ENCODE data around the gene CHAD. TPM values are rescaled to one million over a fixed set of nuclear protein-coding genes. Genes with fewer than 3 reads are reported as not detected.

The CHAD gene
- total RNA-seq, 1 donor from 2014 or later, result 0.27 TPM

DNA sequence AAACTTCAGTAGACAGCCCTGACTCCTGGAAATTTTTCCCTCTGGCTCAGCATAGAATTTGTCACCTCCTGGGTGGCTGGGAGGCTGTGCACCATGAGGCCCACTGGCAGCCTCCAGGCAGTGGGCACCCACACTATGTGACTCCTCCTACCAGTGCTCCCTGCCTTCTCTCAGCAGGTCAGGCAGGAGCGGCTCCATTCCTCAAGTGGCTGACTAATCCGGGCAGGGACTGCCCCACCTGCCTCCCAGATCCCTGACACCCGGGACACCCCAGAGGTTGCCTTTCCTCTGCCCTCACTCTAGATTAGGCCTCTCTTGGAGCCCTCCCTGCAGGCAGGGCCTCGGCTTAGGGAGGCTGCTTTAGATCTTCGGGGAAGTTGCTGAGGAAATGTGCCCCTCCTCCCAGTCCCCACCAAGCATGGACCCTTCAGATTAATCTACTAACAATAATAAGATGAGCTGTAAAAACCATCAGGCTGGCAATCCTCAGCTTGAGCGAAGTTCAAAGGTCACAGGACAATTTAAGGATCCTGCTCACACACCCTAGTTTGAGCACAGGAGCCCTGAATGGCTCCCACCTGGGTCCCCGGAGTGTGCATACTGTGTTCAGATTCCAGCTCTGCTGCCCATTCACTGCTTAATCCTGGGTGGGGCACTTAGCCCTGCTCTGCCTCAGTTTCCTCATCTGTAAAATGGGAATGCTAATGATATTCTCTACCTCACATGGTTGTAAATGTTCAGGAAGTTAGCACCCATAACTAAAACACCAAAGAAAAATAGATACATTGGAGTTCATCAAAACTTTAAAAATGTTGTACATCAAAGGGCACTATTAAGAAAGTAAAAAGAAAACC lies 29.6 kb upstream of the CHAD start:
- intact Hi-C loops (cut with DNase I), result no loop called here
- no peak for ATAC-seq (ENCODE audit: poor library complexity)
- no peak for DNase-seq

DNA sequence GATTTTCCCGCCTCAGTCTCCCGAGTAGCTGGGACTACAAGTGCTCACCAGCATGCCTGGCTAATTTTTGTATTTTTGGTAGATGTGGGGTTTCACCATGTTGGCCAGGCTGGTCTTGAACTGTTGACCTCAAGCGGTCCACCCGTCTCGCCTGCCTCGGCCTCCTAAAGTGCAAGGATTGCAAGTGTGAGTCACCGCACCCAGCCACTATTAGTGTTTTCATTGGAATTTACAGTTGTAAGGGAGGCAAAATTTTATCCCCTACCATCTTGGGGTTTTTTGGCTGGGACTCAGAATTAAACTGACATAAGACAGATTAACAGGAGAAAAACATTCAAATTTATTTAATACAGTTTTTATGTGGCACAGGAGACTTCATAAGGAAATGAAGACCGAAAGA lies 27.2 kb upstream of the CHAD start:
- no peak for ATAC-seq (ENCODE audit: poor library complexity)
- intact Hi-C loops (cut with DNase I), result no loop called here

DNA sequence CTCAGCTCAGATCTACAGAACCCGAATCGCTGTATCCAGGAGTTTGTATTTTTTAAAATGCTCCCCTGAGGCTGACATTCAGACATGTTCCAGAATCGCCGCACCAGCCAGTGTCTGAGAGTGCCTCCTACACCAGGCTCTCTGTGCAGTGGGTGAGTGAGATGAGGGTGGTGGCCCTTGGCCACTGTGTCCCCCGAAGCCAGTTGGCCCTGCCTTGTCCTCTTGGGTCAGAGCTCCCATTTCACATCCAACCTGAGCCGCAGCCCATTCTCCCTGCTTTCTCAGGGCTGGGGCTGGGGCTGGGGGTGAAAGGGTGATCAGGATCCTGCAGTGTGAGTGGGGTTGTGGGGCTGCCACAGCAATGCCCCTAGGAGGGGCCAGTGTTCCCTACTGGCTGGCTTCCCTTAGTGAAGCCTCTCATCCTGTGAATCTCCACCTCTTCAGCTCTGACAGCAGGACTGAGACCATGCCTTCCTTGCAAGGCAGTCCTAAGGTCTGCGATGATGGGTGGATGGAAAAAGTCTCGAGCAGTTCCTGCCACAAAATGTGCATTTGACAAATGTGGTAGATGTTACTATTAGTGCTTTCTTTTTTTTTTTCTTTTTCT lies 26.6 kb upstream of the CHAD start:
- ATAC-seq (ENCODE audit: poor library complexity) (no peak), DNase-seq (no peak)
- intact Hi-C loops (cut with DNase I), result no loop called here

More for the DNA sequence above, 27.2 kb upstream of the CHAD start:
- no peak for DNase-seq

DNA sequence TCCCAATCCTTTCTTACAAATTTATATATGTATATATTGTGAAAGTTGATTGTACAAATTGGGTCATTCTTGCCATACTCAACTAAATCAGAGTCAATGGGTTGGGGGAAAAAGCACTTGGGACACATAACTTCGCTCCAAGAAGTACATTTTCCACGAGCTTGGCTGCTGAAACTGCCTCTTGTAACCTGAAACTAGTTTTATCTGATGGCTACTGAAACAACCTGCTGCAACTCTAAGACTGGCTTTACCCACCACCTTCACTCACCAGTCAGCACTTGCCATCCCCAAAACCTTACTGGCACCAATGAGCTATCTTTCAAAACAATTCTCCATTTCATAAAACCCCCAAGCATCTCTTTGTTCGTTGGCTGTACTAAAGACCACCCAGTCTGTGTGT lies 25.1 kb upstream of the CHAD start:
- intact Hi-C loops (cut with DNase I), result no loop called here
- DNase-seq, result no peak
- no peak for ATAC-seq (ENCODE audit: poor library complexity)

- DNase-seq, result no peak
- no peak for ATAC-seq (ENCODE audit: poor library complexity)
- intact Hi-C loops (cut with DNase I), result no loop called here
Measured at GRCh38 chr17:50492214-50492613, 23.5 kb upstream of the CHAD start.

DNA sequence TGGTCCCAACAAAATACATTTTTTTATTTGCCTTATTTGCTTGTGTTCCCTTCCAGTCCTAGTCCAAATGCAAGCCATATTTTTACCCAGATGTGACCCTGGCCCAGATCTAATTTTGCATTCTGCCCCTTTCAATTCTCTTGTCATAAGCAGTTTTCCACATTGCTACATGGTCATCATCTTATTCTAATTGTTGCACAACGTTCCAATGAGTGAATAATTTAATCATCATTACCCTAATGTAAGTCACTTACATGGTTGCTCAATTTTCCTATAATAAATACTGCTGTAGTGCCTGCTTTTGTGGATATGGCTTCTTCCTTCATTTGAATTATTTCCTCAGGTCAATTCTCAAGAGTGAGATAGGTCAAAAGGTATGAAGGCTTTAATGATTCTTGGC lies 22.8 kb upstream of the CHAD start:
- no peak for ATAC-seq (ENCODE audit: poor library complexity)
- intact Hi-C loops (cut with DNase I), result no loop called here

DNA sequence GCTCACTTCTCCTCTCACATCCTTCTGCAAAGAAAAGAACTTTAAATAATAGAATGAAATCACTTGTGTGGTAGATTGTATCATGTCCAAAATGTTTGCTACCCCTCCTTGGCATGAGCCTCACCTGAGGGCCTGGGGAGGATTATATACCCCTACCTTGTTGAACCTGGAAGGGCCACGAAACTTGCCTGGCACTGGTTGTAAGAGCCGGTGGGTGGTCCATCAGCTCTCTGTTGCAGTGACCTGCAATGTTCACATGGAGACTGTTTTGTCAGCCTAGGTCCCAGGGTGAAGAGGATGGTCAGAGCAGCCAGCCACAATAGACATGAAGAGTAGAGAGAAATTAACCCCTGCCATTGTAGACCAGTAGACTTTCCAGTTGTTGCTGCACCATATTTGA lies 20.2 kb upstream of the CHAD start:
- ATAC-seq (ENCODE audit: poor library complexity), result no peak
- no peak for DNase-seq

More for the DNA sequence above, 22.8 kb upstream of the CHAD start:
- DNase-seq, result no peak

GRCh38 chr17:50487213-50488096 lies 18.8 kb upstream of the CHAD start:
- no peak for DNase-seq
- no peak for ATAC-seq (ENCODE audit: poor library complexity)
- intact Hi-C loops (cut with DNase I), result no loop called here

More for the DNA sequence above, 20.2 kb upstream of the CHAD start:
- intact Hi-C loops (cut with DNase I), result no loop called here

- DNase-seq (no peak), ATAC-seq (ENCODE audit: poor library complexity) (no peak)
- intact Hi-C loops (cut with DNase I), result loop anchor here (5.0 kb wide), 2 partner anchors 63 to 138 kb away; partner anchors contain the start of gene SPATA20
Measured at GRCh38 chr17:50484386-50485155, 15.9 kb upstream of the CHAD start.

GRCh38 chr17:50483266-50483665 lies 14.6 kb upstream of the CHAD start:
- ATAC-seq (ENCODE audit: poor library complexity) (no peak), DNase-seq (no peak)
- intact Hi-C loops (cut with DNase I), result loop anchor here (5.0 kb wide), 2 partner anchors 64 to 139 kb away; partner anchors contain the start of gene SPATA20

DNA sequence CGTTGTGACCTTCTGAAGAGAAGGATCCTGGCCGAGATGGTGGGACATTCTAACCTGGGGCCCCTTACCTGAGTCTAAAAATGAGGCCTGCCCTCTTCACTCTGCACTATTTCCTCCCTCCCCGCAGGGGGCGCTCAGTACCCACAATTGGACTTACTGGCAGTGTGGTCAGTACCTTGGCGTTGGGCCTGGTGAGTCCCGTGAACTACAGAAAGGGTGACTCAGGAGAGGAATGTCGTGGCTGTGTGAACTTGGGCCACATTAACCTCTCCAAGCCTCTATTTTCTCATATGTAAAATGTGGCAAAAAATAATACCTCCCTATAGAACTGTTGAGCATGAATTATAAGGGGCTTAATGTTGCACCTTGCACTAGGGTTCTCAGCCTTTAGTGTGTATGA lies 13.8 kb upstream of the CHAD start:
- DNase-seq (peak; percentile 96), ATAC-seq (ENCODE audit: poor library complexity) (peak; percentile 71)
- intact Hi-C loops (cut with DNase I), result loop anchor here (5.0 kb wide), 2 partner anchors 65 to 140 kb away; partner anchors contain the start of gene SPATA20

DNA sequence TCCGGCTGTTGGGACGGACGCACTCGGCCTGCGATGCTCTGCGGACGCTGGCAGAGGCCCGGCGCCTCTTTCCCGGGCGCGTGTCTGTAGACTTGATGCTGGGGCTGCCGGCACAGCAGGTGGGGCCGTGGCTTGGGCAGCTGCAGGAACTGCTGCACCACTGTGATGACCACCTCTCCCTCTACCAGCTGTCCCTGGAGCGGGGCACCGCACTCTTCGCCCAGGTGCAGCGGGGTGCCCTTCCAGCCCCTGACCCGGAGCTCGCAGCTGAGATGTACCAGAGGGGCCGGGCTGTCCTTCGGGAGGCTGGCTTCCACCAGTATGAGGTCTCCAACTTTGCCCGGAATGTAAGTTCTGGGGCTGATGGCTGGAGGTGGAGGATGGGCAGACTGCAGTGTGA lies 13.4 kb upstream of the CHAD start:
- ATAC-seq (ENCODE audit: poor library complexity), result no peak
- DNase-seq, result no peak
- intact Hi-C loops (cut with DNase I), result loop anchor here (5.0 kb wide), 2 partner anchors 65 to 140 kb away; partner anchors contain the start of gene SPATA20

- intact Hi-C loops (cut with DNase I), result loop anchor here (5.0 kb wide), 2 partner anchors 66 to 141 kb away; partner anchors contain the start of gene SPATA20
- ATAC-seq (ENCODE audit: poor library complexity) (no peak), DNase-seq (no peak)
Measured at GRCh38 chr17:50481648-50482047, 13.0 kb upstream of the CHAD start.

GRCh38 chr17:50480854-50481490 lies 12.3 kb upstream of the CHAD start:
- DNase-seq (no peak), ATAC-seq (ENCODE audit: poor library complexity) (no peak)
- intact Hi-C loops (cut with DNase I), result loop anchor here (5.0 kb wide), 2 partner anchors 66 to 141 kb away; partner anchors contain the start of gene SPATA20

- ATAC-seq (ENCODE audit: poor library complexity) (no peak), DNase-seq (no peak)
- intact Hi-C loops (cut with DNase I), result loop anchor here (5.0 kb wide), 2 partner anchors 67 to 142 kb away; partner anchors contain the start of gene SPATA20
Measured at GRCh38 chr17:50480142-50480764, 11.6 kb upstream of the CHAD start.

GRCh38 chr17:50479522-50480141 lies 11.0 kb upstream of the CHAD start:
- intact Hi-C loops (cut with DNase I), result loop anchor here (5.0 kb wide), 2 partner anchors 68 to 143 kb away; partner anchors contain the start of gene SPATA20
- DNase-seq, result peak; percentile 85
- peak; percentile 63 for ATAC-seq (ENCODE audit: poor library complexity)

All from Right ventricle myocardium superior (tissue), 1 donor.